ENCODE results near the gene ROCK1. TPM values are rescaled to one million over a fixed set of nuclear protein-coding genes. Genes with fewer than 3 reads are reported as not detected.

ROCK1 gene
- total RNA-seq, 2 donors from 2014 or later: 20.7 to 26.2 TPM

DNA sequence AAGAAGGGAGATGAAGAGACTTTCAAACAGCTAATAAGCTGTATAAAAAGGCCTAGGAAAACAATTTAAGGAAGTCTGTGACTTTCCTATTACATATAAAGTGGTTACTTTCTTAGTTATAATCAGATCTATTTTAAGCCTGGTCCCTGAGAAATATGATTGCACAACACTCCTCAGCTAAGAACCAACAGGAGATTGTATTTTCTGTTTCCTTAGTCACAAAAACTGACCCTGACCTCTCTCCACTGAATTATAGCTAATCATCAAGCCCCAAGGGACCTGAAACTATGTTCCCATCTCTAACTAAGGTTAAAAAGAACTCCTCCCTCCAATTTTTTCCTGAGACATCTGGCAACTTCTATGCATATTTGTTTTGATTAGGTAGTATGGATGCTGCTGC lies 106.9 kb downstream of the ROCK1 start:
- Histone ChIP-seq H3K36me3 (peaks cover 29% of the 10 kb centered on the region), H3K4me1 (peaks cover 0 to 20% of the 10 kb centered on the region in 2 donors), H3K4me3 (no peak overlapping the region), H3K27me3 (no peaks in the 10 kb centered on the region), H3K9me3 (no peaks in the 10 kb centered on the region), H3K27ac (peak overlapping the region; percentile 40 to 55)
- TF ChIP-seq, protein P1, sequence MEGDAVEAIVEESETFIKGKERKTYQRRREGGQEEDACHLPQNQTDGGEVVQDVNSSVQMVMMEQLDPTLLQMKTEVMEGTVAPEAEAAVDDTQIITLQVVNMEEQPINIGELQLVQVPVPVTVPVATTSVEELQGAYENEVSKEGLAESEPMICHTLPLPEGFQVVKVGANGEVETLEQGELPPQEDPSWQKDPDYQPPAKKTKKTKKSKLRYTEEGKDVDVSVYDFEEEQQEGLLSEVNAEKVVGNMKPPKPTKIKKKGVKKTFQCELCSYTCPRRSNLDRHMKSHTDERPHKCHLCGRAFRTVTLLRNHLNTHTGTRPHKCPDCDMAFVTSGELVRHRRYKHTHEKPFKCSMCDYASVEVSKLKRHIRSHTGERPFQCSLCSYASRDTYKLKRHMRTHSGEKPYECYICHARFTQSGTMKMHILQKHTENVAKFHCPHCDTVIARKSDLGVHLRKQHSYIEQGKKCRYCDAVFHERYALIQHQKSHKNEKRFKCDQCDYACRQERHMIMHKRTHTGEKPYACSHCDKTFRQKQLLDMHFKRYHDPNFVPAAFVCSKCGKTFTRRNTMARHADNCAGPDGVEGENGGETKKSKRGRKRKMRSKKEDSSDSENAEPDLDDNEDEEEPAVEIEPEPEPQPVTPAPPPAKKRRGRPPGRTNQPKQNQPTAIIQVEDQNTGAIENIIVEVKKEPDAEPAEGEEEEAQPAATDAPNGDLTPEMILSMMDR (IDR thresholded peaks at IDR 0.05): no peak
- no peak for DNase-seq (ENCODE audit: low spot score)

DNA sequence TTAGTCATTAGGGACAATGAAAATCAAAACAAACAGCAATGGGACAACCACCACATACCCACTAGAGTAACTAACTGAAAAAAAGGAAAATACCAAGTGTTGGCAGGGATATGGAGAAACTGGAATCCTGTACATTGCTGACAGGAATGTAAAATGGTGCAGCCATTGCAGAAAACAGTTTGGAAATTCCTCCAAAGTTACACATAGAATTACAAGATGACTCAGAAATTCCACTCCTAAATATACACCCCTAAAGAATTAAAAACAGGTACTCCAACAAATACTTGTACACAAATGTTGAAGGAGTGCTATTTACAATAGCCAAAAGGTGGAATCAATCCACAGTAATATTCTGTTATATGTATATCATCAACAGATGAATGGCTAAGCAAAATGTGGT lies 110.9 kb downstream of the ROCK1 start:
- Histone ChIP-seq H3K27me3 (no peaks in the 10 kb centered on the region), H3K36me3 (peaks cover 4% of the 10 kb centered on the region), H3K27ac (no peak overlapping the region), H3K4me1 (peaks cover 0 to 20% of the 10 kb centered on the region in 2 donors), H3K4me3 (no peak overlapping the region), H3K9me3 (no peaks in the 10 kb centered on the region)
- TF ChIP-seq, protein P1 (IDR thresholded peaks at IDR 0.05): no peak
- DNase-seq (ENCODE audit: low spot score): no peak

DNA sequence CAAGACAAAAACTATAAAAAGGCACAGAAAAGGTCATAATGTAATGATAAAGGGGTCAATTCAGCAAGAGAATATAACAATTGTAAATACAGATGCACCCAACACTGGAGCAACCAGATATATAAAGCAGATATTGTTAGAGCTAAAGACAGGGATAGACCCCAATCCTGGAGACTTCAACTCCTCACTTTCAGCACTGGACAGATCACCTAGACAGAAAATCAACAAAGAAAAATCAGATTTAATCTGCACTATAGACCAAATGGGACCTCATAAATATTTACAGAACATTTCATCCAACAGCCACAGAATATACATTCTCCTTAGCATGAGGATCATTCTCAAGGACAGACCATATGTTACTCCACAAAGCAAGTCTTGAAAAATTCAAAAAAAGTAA lies 114.2 kb downstream of the ROCK1 start:
- Histone ChIP-seq H3K9me3 (no peaks in the 10 kb centered on the region), H3K36me3 (peaks cover 9% of the 10 kb centered on the region), H3K27me3 (no peaks in the 10 kb centered on the region), H3K27ac (no peak overlapping the region), H3K4me3 (no peak overlapping the region), H3K4me1 (no peaks in the 10 kb centered on the region)
- DNase-seq (ENCODE audit: low spot score): no peak
- TF ChIP-seq, protein P1 (IDR thresholded peaks at IDR 0.05): no peak

DNA sequence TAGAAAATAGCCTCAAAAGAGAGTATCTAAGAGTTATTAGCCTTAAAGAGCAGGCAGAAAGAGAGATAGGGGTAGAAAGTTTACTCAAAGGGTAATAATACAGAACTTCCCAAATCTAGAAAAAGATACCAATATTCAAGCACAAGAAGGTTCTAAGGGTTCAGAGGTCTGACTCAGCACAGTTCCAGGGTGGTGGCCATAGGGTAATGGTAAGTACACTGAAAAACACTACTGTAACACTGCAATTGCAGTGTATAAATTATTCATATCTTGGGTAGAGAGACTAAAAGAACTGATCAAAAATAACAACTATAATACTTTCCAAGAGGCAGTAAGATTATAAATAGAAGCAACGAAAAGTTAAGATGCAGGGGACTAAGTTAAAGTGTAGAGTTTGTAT lies 115.2 kb downstream of the ROCK1 start:
- H3K36me3 ChIP-seq: peaks cover 17% of the 10 kb centered on the region
- H3K9me3 ChIP-seq: no peaks in the 10 kb centered on the region
- no peaks in the 10 kb centered on the region for H3K27me3 ChIP-seq
- no peak overlapping the region for H3K27ac ChIP-seq
- TF ChIP-seq, protein P1 (IDR thresholded peaks at IDR 0.05): no peak
- H3K4me3 ChIP-seq: no peak overlapping the region
- no peak for DNase-seq (ENCODE audit: low spot score)
- H3K4me1 ChIP-seq: no peaks in the 10 kb centered on the region

DNA sequence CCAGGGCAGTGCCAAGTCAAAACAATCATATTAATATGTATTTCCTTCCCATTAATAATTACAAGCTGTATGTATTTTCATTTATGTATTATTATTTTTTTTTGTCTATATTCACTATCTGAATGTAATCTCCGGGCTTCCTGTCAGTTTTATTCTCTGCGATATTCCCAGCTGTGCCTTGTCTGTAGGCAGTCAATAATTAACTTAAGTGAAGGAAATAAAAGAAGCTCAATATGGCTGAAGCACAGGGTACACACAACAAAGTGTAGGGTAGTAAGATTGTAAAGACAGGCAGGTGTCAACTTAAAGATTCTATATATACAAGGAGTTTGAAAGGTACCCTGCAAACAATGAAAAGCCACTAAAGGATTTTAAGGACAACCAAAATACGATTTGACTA lies 122.9 kb downstream of the ROCK1 start:
- H3K36me3 ChIP-seq: peaks cover 70% of the 10 kb centered on the region
- no peak overlapping the region for H3K4me3 ChIP-seq
- no peak overlapping the region for H3K27ac ChIP-seq
- H3K4me1 ChIP-seq: no peaks in the 10 kb centered on the region
- no peak for DNase-seq (ENCODE audit: low spot score)
- H3K27me3 ChIP-seq: no peaks in the 10 kb centered on the region
- H3K9me3 ChIP-seq: no peaks in the 10 kb centered on the region
- TF ChIP-seq, protein P1 (IDR thresholded peaks at IDR 0.05): no peak

DNA sequence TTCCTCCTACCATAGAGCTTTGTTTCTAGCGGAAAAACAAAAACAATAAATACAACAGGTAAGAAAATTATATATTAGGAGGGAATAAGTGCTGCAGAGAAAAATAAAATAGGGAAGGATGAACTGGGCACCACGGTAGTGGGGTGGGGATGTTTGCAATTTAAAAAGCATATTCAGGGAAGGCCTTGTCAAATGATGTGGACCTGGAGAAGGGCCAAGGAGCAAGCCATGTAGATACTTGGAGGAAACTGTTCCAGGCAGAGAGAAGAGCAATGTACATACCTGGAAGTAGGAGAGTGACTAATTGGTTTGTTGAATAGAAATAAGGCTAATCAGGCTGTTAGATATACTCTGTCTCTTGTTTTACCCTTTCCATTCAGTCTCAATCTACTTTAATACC lies 136.5 kb downstream of the ROCK1 start:
- H3K27ac ChIP-seq: no peak overlapping the region
- no peaks in the 10 kb centered on the region for H3K9me3 ChIP-seq
- H3K4me1 ChIP-seq: no peaks in the 10 kb centered on the region
- no peaks in the 10 kb centered on the region for H3K27me3 ChIP-seq
- peaks cover 41% of the 10 kb centered on the region for H3K36me3 ChIP-seq
- TF ChIP-seq, protein P1 (IDR thresholded peaks at IDR 0.05): no peak
- no peak overlapping the region for H3K4me3 ChIP-seq
- no peak for DNase-seq (ENCODE audit: low spot score)
